GM20000 (cell line): ENCODE measurements around the gene SPAG8.

Experiments
- DNase-seq: peaks from one replicate; pipeline ENCODE4 v3.0.0; 2012; ENCODE audit warnings: low spot score
- CTCF ChIP-seq: IDR thresholded peaks from 2 replicates; pipeline ENCODE4 v1.5.1; 2012; ENCODE audit warnings: mild to moderate bottlenecking, control low read depth; ENCODE audit errors: extremely low read depth, missing control alignments

The SPAG8 gene

DNA sequence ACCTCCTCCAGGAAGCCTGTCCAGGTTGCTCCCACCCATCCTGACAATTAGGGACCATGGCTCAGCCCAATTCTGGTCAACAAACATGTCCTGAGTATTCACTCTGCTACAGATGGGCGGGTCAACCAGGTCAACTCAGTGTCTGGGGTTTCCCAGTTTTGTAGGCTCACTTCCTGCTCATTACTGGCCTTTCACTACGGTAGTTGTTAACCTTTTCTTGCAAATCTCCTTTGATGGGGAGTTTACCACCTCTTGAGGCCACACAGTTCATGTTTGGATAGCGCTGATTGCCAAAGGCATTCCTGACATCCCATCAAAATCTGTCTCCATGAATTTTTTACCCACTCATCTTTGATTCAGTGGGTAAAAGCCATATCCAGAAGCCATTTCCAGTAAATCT, 30.7 kb upstream of the SPAG8 start:
- TF ChIP-seq CTCF = no peak
- peak; percentile 86 for DNase-seq

GRCh38 chr9:35842020-35842745, 30.1 kb upstream of the SPAG8 start:
- no peak for DNase-seq
- TF ChIP-seq CTCF = no peak

- no peak for DNase-seq
- no peak for TF ChIP-seq CTCF
Observed at GRCh38 chr9:35841645-35841900, 29.5 kb upstream of the SPAG8 start.

DNA sequence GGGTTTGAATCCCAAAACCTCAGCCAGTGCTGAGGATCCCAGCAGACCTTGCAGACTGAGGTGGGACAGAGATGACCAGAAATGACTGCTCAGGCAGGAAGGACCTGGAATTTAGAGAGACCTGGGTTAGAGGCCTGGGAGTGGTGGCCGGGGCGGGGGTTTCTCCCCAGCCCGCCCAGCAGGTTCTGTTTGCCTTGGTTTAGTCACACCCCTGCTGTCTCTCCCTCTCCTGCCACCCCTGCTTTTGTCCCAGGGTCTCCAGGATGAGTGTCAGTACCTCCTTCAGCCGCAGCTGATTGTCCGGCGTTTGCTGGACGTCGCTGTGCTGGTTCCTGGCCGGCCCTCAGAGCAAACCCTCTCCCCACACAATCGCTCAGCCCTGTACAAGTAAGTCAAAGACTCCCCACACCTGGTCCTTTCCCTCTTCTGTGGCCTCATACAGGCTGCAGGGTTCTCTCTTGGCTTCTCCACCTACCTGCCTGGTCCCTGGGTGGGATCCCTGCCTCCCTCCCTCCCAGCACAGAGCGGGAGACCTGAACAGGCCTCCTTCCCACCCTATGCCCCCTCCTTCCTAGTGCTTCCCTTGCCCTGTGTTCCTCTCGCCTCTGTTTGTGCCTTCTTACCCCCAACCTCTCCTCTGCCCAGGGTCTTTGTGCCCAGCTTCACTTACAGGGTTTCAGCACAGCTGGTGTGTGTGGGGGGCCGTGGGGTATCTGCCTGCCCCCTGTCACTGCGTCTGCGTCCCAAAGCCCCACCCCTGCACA, 29.0 kb upstream of the SPAG8 start:
- no peak for TF ChIP-seq CTCF

DNA sequence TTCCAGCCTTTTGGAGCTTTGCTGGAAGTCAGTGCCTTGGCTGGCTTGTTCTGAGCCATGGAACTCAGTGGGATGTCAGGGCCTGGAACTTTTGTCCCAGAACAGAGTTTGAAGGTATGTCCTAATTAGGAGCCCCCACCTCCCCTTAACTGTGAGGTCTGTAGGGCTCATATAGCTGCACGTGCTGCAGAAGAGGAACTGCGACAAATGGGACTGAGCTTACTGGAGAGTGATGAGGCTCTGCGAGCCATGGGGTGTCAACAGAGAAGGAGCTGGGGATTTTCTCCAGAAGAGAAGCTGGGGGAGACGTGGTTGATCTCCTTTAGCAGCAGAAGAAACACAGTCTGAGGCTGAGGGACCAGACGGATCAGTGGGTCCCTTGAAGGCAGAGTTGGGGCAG, 27.9 kb upstream of the SPAG8 start:
- TF ChIP-seq CTCF = no peak
- no peak for DNase-seq

More for the DNA sequence above, 29.0 kb upstream of the SPAG8 start:
- DNase-seq = no peak

GRCh38 chr9:35836595-35836994, 24.5 kb upstream of the SPAG8 start:
- TF ChIP-seq CTCF = no peak

DNA sequence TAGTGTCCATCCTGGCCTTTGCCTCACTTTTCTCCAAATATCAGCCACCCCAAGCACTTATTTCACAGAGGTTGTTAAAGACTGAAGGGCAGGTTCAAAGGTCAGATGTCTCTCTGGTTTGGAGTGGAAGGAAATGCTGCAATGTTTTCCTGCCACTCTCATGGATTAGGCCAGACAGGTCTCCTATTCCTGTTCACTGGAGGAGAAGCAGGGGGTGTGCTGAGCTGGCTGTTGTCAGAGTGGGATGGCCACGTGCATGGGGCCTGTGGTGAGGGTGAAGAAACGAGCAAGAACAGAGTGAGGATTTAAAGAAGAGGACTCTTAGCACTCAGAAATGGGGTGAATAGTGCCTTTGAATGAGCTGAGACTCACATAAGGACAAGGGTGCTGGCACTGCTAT, 23.7 kb upstream of the SPAG8 start:
- TF ChIP-seq CTCF = no peak
- no peak for DNase-seq

More at GRCh38 chr9:35836595-35836994, 24.5 kb upstream of the SPAG8 start:
- DNase-seq = no peak
